ENCODE measurements around the gene FLNB.

The FLNB gene

DNA sequence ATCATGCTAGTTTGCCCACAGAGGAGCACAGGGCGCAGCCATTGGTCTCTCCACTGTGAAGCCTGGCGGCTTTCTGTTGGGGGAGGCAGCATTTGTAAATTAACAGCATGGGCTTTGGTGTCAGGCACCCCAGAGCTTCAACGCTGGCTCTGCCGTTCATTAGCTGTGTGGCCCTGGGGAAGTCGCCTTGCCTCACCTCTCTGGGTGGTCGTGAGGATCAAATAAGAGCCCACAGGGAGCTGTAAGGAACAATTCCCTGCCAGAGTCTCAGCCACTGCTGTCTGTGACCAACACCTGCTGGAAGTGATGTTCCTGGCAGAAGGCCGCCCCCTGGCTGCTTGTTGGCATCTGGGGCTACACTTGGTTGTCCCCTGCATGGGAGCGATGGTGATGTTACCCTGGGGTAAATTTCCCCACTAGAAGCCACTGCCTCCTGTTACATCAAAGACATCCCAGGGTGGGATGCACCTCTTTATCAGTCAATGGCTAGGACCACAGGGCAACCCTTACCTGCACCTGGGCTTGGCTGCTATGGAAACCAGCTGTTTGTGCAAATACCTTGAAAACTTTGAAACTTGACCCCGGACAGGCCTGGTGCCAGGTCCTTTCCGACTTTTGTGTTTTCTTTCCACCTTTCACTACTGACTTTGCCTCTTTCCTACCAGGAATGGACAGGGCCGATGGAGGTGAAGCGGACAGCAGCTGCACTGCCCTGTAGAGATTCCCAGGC is 165.6 kb downstream of the FLNB start:
- peak; percentile 32 for DNase-seq

DNA sequence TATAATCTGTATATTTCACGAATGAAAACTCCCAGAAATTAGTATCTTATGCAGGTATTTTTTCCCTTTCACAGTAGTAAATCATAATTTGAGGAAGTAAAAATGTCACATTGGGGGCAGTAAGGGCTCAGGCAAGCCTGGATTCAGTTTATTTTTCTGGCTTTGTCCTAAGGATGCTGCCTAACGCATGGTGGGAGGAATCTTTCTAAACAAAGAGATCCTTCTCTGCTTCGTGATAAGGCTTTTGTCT is 166.9 kb downstream of the FLNB start:
- DNase-seq: no peak

DNA sequence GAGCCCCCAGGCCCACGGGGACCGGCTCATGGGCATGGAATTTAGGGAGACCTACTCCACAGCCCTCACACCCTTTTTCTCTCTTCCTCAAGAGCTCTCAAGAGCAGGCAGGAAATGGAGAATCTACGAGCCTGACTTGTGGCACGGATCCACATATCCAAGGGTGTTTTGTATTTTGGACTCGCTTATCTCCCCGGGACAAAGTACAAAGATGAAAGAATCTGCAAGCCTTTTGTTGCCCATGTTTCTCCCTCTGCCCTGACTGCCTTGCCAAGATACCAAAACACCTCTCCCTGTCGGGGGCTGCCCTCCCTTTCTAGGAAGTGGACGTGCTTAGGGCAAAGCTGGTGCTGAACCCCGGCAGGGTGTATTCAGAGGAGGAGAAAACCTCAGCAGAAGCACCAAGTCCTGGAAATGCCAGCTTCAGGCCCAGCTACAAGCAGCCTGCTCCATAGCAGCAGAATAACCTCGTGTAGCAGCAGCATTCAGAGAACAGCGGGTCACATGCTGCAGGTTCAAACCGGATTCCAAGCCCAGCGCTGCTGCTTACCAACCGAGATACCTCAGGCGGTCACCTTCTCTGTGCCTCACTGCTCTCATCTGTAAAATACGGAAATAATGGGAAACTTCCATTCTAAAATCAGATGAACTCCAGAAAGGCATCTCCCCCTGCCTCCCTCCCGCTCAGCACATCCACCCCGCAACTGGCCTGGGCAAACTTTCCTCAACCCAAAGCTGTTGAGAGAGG is 167.4 kb downstream of the FLNB start:
- DNase-seq: no peak

DNA sequence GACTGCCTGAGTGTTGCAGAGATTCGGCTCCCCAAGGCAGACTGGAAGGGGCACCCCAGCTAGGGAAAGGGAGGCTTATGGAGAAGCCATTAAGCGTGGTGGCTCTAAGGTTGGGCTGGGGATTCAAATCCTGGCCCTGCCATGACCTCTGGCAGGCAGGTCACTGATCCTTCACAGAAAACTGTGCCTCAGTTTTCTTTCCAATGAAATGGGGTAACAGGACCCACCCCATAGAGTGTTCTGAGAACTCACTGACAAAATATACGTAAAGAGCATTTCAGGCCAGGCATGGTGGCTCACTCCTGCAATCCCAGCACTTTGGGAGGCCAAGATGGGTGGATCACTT is 167.9 kb downstream of the FLNB start:
- no peak for DNase-seq

DNA sequence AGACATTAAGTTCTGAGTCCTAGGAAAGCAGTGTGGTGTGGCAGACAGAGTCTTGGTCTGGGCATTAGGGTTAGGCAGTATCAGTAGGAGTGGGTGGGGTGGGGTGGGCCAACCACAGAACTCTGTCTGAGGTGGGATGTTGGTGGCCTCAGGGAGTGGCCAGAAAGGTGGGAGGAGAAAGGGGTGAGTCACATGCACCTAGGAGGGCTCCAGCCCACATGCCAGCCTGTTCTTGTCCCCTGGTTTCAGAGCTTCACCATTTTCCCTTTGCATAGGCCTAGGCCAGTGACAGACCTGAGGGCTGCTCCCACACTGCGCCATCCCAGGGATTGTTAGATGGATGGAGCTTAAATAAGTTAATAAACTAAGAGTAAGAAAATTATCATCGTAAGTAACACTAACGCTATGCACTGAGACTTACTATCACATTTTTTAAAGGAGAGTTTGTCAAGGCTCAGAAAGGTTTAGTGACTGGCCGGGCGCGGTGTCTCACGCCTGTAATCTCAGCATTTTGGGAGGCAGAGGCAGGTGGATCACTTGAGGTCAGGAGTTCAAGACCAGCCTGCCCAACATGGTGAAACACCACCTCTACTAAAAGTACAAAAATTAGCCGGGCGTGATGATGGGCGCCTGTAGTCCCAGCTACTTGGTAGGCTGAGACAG is 168.7 kb downstream of the FLNB start:
- DNase-seq: no peak

DNA sequence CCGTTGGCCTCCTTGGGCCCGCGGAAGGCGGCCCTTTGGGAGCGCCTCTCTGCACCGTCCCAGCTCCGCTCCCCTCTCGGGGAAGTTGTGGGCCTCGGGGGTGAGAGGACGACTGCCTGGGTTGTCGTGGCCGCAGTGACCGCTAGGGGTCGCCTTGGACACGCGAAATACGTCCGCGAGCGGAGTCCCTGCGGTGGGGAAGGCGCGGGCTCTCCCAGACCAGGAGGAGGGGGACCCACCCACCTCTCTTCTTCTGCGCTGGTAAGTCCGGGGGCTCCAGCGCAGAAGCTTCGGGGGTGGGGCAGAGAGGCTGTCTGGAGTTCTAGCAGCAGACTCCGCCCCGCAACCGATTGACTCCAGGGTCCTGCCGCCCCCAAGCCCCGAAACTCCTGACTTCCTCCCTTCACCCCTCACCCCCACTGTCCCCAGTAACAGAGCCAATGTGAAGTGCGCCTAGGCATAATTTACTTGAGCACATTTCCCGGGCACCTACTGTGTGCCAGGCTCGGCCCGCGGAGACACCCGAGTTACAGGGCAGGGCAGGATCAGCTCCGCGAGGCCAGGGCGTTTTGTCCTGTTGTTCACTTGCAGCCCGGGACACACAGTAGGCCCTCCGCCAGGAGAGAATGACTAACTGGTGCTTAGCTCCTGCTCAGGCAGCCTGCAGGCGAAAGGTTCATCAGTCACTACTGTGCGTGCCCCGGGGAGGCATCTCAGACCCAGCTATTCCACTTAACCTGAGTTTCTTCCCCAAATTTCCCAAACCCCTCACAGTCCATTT is 169.7 kb downstream of the FLNB start:
- peak; percentile 90 for DNase-seq

GRCh38 chr3:58178528-58179234 is 170.5 kb downstream of the FLNB start:
- DNase-seq: peak; percentile 55

GRCh38 chr3:58179235-58180098 is 171.2 kb downstream of the FLNB start:
- no peak for DNase-seq

DNA sequence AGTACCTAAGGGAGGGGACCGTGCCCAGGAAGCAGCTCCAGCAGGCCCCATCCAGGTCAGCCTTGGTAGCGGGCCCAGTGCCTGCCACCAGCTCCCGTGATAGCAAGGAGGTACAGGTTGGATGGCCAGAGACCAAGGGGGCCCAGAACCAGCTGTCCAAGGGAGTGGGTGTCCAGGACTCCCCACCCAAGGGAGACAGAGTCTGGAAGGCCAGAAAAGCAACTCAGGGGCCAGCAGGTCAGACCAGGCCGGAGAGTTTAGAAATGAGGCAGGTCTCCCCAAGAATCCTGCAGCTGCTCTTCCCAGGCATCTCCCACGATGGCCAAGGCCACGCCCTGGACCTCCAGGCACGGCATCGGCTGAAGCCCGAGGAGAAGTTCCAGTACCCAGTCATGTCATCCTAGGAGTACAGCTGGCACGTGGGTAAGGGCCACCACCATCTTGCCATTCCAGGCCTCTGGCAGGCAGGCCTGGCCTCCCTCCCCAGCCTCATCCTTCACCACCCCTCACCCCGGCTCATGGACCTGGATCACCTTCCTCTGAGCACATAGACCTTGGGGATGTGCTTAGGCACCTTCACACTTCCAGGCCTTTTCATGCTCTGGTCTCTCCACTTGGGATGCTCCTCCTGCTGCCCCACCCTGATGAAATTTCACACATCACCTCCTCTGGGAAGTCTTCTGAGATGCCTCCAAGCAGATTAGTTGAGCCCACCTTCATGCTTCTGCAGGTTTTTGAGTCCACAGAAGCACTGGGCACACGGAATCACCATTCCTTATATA is 172.1 kb downstream of the FLNB start:
- DNase-seq: no peak

GRCh38 chr3:58180940-58181587 is 172.8 kb downstream of the FLNB start:
- no peak for DNase-seq

DNA sequence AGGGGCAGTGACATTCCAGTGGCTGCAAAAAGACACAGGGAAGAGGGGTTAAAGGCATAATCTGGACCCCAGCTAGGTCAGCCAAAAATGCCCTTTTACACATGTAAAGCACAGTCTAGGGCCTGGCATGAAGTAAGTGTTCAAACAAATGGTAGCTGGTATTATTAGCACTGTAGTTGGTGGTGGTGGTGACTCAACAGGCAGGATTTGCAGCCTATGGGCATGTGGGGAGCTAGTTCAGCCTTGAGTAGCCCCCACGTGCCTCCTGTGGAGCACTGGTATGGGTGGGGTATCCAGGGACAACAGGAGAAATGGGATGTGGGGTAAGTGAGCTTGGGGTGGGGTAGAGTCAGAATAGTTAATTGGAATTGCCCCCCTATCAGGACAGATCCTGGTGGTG is 175.0 kb downstream of the FLNB start:
- no peak for DNase-seq

- DNase-seq: no peak
These were observed 175.7 kb downstream of the FLNB start for GRCh38 chr3:58183891-58184290.

GRCh38 chr3:58184309-58184981 is 176.2 kb downstream of the FLNB start:
- DNase-seq: no peak

GRCh38 chr3:58184982-58185360 is 176.7 kb downstream of the FLNB start:
- DNase-seq: no peak

DNA sequence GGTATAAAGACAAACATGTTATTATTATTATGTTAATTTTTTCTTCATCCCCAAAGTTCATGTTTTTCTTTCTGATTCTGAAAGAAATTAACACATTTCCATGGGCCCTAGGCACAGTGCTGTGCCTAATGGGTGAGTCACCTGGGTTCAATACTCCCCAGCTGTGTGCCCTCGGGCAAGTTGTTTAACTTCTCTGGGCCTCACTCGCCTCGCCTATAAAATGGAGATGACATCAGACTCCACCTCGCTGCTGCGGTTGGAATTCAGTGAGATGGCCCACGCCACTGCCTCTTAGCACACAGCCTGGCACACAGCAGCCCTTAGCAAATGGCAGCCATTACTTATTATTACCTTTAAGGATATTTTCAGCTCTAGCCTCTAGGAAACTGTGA is 179.9 kb downstream of the FLNB start:
- no peak for DNase-seq

GRCh38 chr3:58188921-58189451 is 180.8 kb downstream of the FLNB start:
- DNase-seq: no peak

GRCh38 chr3:58189691-58190090 is 181.5 kb downstream of the FLNB start:
- no peak for DNase-seq

DNA sequence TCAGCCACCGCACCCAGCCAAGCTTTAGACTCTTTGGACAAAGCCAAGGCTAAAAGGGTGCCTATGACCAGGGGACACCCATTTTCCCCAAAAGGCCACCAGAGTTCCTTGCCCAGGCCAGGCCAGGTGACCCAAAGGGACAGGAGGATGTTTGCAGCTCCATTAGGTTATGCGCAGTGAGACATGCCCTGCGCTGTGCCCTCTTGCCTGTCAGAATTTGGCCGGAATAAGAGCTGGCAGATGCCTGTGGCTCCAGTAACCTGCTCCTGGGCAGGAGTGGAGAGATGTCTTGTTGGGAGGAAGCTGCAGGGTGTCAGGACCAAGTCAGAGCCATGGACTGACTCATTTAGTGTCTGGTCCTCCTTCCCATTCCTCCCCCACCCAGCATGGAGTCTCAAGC is 182.1 kb downstream of the FLNB start:
- no peak for DNase-seq

- DNase-seq: no peak
These were observed 182.7 kb downstream of the FLNB start for GRCh38 chr3:58190882-58191281.
